GM12801 (cell line): ENCODE data around the gene KIF15.

Source experiments
- CTCF ChIP-seq: IDR thresholded peaks from one replicate; pipeline ENCODE4 v1.5.1; 2011; ENCODE audit warnings: control low read depth; ENCODE audit not compliant: insufficient read length; ENCODE audit errors: extremely low read depth

Gene KIF15

GRCh38 chr3:44867421-44868111 is 106.0 kb downstream of the KIF15 start:
- TF ChIP-seq CTCF: no peak

GRCh38 chr3:44870375-44871061 is 108.9 kb downstream of the KIF15 start:
- TF ChIP-seq CTCF: no peak

GRCh38 chr3:44874308-44874707 is 112.7 kb downstream of the KIF15 start, which contains the start of gene TGM4:
TGM4 (plus strand) TSS chr3:44874608; CDS start chr3:44874679, 71 bp downstream.
- TF ChIP-seq CTCF: no peak

GRCh38 chr3:44875596-44875995 is 114.0 kb downstream of the KIF15 start:
- no peak for TF ChIP-seq CTCF

GRCh38 chr3:44877333-44877732 is 115.7 kb downstream of the KIF15 start:
- no peak for TF ChIP-seq CTCF

GRCh38 chr3:44880284-44880683 is 118.7 kb downstream of the KIF15 start:
- TF ChIP-seq CTCF: no peak

GRCh38 chr3:44883213-44883955 is 121.8 kb downstream of the KIF15 start:
- no peak for TF ChIP-seq CTCF
